AG08396 (cell line): Measurements from ENCODE around the gene AKAP6.
A peak's percentile ranks its signal among the peaks of the same experiment; 100 is the strongest.
"Not testable (repeated sequence)": the region's sequence is repeated elsewhere in the genome, so short reads cannot be mapped to it uniquely, and the experiment has no call there.

Source experiments
- DNase-seq: peaks from one replicate; pipeline ENCODE4 v3.0.0; 2012; ENCODE audit warnings: low spot score, mixed read lengths

The AKAP6 gene

DNA sequence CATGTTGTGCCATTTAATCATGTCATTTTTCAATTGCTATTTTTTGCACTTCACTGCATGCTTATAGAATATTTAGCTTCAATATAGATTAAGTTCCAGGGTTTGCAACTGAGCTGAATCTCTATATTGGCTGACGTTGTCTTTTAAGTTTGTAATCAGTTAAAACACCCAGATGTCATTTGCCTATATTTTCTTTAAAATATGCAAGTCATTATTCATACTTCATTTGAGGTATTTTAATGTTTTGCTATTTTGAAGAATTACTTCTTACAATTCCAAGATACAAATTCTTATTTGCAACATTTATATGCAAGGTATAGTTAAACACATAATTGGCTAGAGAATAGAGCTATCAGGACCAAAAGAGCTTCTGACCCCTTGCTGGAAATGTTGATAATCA, 434.6 kb downstream of the AKAP6 start:
- no peak for DNase-seq

DNA sequence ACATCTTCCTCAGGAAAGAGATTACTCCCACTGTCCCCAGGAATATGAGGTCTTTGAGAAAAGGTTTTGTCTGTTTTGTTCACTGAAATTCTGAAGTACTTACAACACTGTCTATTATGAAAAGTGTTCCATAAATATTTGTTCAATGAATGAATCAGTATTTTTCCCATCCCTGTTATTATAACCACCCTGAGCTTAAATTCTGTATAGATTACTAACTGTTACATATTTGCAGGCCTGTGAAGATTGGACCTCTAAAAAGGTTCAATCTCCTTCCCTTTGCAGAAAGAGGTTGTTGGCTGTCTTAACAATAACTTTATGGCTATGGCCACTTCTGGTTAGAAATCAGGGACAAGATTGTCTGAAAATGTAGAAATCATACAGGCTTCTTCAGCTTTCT, 435.0 kb downstream of the AKAP6 start:
- DNase-seq: no peak

DNA sequence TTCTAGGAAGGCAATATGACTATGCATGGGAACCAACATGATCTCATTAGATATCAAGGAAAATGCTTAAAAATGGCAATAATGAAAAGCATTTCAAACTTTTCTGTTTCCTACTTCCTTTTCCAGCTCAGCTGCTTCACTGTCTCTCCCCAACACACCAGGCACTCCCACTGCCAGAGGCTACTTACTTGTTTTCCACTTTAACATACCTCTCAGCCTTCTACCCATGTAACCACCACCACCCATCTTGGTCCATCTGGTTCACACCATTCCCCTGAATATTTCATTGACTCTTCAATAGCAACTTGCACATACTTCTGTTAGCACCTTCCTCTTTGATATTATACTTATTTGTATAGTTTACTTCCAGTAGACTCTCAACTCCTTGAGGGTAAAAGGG, 441.3 kb downstream of the AKAP6 start:
- DNase-seq: no peak

DNA sequence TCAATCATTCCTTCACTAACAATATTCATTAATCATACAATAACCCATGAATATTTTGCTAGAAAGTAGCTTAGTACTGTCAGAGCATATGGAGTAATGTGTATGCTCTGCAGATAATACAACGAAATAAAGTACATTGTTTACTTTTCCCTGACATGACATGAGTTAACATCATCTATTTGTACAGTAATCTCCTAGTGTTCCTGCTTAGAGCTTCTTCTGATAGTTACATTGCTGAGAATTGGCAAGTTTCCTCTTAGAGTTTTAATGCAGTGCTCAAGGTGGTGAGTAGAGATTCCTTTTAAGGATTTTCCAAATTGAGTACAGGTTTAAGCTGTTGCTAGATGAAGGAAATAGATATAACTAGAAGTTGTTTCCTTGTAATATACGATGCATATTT, 445.1 kb downstream of the AKAP6 start:
- no peak for DNase-seq

DNA sequence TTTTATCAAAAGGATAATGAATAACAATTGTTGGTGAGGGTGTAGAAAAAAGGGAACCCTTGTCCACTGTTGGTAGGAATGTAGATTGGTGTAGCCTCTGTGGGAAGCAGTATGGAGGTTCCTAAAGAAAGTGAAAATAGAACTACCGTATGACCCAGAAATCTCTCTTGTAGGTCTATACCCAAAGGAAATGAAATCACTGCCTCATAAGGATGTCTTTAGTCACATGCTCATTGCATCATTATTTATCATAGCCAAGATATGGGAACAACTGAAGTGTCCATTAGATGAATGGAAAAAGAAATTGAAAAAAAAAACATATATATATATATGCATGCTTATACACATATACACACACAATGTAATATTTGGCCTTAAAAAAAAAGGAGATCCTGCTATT, 450.7 kb downstream of the AKAP6 start:
- no peak for DNase-seq

DNA sequence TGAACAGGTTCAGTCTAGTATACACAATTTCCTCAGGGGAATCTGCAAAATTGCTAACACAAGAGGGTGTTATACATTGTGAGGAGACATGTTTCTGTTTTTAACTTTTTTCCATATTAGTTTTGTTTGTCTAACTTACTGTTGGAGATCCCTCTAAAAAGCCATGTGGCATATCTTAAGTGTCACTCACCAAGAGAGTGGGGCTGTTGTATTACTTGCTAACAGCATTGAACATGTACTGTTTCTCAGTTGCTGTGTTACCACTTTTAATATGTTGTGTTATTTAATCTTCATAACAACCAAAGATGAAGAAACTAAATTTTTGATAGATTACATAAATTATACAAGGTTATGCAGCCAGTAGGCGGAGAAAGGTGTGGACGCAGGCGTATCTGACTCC, 455.3 kb downstream of the AKAP6 start:
- no peak for DNase-seq

DNA sequence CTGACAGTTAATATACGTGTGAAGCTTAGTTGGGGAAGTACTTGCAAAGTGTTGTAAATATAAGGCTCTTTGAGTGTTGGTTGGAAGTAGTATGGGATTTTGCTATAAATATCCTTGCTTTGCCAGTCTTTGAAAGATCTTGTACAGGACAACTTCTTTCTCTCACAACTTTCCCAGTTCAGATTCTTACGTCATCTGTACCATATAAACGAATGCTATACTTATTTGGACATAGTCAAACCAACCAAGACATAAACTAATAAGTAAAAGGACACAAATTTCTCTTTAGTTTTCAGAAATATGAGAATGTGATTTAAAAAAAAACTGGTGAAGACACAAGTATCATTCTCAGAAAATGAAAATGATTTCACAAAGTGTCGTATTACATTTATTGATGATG, 456.5 kb downstream of the AKAP6 start:
- no peak for DNase-seq

DNA sequence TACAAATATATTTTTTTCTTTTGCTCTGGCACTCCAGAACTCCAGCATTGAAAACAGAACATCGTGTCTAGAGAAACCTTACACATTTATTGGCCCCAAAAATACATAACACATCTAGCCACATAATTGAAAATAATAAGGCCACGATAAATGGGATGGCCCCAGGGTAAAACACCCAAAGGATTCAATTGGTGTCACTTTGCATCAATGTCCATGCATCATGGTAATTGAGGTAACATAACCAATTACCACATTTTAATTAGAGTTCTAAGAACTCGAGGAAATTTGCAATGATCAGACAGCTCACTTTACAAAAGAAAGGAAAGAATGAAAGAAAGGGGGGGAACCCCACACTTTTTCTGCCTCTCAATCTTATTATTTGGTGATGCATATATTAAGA, 457.8 kb downstream of the AKAP6 start:
- no peak for DNase-seq

DNA sequence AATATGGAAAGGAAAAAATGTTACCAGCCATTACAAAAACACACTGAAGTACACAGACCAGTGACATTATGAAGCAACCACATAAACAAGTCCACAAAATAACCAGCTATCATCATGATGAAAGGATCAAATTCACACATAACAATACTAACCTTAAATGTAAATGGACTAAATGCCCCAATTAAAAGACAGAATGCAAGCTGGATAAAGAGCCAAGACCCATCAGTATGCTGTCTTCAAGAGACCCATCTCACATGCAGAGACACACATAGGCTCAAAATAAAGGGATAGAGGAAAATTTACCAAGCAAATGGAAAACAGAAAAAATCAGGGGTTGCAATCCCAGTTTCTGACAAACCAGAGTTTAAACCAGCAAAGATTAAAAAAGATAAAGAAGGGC, 463.9 kb downstream of the AKAP6 start:
- not testable (repeated sequence) for DNase-seq

DNA sequence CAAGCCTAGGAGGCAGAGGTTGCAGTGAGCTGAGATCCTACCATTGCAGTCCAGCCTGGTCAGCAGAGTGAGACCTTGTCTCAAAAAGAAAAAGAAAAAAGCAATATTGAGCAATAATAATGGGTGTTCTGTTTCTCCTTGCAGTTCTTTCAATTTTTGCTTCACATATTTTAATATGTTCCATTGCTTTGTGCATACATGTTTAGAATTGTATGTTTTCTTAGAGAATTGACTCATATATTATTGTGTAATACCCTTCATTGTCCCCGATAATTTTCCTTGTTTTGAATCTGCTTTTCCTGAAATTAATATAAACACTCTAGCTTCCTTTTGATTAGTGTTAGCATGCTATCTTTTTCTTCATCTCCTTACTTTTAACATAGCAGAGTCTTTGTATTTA, 471.2 kb downstream of the AKAP6 start:
- DNase-seq: no peak

DNA sequence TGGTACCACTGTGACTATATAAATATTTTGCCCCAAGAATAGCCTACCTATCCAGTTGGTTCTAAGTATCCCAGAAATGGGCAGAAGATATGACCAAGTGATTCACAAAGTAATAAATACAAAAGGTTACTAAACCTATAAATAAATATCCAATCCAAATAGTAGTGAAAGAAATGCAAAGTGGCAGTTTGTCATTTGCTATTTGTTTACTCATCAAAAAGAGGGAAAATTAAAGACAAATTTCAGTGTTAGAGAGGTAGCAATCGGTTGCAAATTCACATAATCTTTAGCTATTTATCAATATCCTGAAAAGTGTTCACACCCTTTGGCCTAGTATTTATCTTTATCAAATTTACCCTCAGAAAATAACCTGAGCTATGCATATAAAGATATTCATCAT, 473.2 kb downstream of the AKAP6 start:
- no peak for DNase-seq

DNA sequence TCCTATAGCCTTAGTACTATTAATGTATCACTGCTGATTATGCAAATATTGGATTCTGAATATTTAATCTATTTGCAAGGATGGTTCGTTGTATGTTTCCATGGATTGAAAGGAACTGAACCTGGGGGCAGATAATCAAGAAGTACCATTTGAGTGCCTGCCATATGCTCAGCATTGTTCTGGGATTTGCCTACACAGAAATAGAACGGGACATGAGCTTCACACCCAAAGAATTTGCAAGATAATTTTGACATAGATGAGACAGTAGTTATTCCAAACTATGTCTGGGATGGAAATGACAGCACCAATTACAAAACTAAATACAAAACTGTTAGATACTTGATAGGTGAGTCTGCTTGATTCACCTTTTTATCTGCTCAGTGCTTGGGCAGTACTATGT, 476.9 kb downstream of the AKAP6 start:
- no peak for DNase-seq

DNA sequence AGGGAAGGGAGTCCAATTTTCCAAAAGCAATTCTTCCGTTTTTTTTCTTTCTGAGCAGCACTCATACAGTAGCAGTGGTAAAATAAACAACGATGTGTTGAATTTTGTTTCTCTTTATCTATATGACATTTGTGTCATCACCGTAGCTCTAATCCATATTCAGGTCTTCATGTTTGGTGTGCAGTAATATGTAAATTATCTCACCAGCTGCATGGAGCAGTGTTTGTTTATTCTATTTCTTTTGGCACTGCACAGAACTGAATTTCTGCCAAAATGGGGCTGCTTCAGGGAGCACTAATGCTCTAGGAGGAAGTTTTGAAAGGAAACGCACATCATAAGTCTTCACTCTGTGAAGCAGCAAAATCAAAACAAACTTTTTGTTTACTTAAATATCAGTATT, 479.5 kb downstream of the AKAP6 start:
- no peak for DNase-seq

DNA sequence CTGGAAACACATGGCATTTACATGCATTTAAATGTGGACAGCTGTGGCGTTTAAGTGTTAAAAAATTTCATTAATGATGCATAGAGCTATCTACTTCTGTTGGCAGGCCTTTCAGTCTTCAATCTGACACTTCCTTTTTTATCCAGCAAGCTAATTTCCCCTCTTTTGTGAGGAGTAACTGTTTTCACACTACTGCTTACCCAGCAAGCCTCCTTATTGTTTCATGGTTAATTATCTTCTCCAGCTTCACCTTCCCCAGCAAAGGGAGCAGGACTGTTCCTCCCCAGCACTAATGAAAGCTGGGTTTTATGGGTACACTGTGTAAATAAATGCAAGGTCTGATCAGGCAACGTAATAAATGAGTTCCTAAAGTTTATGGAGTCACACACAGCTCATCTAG, 480.2 kb downstream of the AKAP6 start:
- no peak for DNase-seq

DNA sequence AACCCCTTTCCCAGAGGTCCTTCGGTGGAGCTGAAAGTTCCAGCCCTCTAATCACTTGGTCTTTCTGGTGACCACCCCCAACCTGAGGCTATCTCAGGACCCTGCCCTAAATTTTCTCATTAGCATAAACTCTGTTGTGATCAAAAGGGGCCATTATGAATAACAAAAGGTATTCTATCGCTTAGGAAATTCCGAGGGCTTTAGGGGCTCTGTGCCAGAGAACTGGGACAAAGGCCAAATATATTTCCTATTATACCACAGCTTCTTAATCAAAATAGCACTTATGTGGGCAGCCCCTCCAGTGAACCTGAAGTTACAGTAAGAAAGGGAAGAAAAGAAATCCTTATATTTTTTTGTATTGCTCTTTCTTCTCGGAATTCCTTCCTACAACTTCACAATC, 484.3 kb downstream of the AKAP6 start:
- no peak for DNase-seq

DNA sequence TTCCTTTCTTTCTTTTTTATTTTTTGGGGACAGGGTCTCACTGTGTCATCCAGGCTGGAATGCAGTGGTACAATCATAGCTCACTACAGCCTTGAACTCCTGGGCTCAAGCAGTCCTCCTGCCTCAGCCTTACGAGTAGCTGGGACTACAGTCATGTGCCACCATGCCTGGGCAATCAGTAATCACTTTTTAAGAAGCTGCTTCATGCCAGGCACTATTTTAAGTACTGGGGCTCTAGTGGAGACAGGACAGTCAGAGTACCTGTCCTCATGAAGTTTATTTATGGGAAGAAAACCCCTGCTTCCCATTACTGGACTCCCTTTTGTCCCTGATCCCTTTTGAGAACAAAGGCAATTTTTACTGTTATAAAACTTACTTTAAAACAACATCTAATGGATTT, 485.6 kb downstream of the AKAP6 start:
- DNase-seq: no peak

DNA sequence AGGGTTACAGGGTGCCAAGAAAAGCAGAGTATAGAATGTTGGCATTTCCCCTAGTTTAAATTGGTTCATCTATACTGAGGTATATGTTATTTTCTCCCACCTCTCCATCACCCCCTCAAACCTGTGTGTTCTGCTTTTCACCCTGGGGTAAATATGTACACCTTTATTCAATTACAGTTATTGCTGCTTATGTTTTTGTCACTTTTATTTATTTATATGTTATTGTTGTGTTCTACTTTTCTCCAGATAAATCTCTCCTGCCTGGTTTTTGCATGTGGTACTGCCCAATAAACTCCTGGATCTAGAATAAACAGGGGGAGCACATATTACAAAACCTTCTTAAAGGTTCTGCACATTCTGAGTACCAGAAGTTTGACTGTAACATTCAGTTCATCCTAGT, 487.5 kb downstream of the AKAP6 start:
- DNase-seq: no peak

DNA sequence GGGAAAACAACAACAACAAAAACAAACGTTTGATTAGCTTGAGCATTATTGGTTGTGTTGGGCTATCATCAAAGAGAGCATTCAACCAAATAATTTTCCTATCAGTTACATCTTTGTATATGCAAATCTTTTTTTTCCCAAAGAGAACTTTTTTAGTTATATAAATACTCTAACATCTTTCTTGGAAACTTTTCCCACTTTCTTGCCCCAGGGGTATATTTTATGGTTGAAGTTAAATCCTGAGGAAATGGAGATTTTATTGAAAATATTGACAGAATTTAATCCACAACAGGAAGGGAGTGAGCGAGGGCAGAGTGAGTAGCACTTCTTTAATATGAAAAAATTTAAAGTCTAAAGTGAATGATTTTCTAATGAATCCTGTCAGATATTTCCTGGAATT, 488.7 kb downstream of the AKAP6 start:
- DNase-seq: no peak

DNA sequence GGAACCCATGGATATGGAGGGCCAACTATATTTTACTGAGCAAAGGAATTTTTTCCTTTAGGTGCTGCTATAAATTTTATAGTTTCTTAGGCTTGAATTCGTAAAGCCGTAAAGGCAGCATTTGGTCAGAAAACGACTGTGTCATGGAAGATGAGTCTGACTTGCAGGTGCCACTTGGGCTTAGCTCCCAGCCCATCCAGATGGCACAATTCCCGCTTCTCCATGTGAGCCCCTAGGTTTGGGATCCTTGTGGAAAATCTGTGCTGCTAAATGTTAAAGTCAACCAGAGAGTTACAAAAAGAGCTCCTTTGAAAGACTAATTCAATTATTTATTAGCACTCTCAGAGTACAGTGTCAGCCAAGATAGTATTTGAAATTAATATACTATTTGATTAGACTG, 489.5 kb downstream of the AKAP6 start:
- no peak for DNase-seq

DNA sequence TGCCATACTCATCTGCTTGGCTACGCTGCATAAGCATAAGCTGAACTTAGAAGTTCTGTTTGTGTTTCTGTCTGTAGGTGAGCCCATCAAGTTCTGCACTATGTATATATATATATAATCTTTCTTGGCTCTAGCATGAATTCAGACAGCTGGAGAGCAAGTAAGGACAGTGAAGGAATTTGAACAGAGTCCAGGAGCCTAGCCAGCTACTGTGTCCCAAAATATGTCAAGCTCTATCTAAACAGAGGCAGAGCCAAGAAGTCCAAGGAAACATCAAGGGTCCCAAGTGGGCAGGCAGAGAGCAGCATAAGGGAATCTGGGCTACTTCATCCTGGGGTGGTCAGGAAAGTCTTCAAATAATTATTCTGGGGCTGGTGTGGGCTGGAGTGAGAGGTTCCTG, 491.1 kb downstream of the AKAP6 start:
- DNase-seq: no peak

DNA sequence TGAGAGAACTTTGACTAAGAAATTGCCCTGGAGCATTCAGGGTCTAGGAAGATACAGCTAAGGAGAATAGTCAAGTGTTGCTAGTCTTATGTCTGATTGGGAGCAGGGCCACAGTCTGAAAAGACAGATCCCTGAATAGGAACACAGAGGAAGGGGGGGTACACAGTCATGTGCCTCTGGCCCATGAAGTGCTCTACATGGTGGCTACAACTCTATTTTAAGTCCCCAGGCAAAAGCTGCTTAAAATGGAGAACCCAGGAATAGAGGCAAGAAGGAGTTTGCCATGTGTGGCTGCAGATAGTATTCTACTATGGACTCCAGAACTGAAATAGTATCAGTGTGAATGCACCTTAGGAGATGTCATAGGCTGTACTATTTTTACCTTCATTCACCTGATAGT, 491.6 kb downstream of the AKAP6 start:
- DNase-seq: no peak

DNA sequence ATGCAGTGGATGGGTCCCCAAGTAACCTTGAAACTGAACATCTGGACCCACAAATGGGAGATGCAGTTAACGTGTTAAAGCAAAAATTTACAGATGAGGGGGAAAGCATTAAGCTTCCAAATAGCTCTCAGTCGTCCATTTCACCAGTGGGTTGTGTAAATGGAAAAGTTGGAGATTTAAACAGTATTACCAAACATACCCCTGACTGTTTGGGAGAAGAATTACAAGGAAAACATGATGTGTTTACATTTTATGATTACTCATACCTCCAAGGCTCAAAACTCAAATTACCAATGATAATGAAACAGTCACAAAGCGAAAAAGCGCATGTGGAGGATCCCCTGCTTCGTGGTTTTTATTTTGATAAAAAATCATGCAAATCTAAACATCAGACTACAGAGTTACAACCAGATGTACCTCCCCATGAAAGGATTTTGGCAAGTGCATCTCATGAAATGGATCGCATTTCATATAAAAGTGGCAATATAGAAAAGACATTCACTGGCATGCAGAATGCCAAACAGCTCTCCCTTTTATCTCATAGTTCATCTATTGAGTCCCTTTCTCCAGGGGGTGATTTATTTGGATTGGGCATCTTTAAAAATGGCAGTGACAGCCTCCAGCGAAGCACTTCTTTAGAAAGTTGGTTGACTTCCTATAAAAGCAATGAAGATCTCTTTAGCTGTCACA, 493.0 kb downstream of the AKAP6 start:
- DNase-seq: peak; percentile 8

DNA sequence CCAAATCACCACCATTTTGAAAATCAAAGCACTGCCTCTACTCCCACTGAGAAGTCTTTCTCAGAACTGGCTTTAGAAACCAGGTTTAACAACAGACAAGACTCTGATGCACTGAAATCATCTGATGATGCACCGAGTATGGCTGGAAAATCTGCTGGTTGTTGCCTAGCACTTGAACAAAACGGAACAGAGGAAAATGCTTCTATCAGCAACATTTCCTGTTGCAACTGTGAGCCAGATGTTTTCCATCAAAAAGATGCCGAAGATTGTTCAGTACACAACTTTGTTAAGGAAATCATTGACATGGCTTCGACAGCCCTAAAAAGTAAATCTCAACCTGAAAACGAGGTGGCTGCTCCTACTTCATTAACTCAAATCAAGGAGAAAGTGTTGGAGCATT, 494.6 kb downstream of the AKAP6 start:
- no peak for DNase-seq

DNA sequence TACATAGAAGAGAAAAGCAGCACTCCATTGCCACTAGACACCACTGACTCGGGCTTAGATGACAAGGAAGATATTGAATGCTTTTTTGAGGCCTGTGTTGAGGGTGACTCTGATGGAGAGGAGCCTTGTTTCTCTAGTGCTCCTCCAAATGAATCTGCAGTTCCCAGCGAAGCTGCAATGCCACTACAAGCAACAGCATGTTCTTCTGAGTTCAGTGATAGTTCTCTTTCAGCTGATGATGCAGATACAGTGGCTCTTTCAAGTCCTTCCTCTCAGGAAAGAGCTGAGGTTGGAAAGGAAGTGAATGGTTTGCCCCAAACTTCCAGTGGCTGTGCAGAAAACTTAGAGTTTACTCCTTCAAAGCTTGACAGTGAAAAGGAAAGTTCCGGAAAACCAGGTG, 495.1 kb downstream of the AKAP6 start:
- DNase-seq: no peak

DNA sequence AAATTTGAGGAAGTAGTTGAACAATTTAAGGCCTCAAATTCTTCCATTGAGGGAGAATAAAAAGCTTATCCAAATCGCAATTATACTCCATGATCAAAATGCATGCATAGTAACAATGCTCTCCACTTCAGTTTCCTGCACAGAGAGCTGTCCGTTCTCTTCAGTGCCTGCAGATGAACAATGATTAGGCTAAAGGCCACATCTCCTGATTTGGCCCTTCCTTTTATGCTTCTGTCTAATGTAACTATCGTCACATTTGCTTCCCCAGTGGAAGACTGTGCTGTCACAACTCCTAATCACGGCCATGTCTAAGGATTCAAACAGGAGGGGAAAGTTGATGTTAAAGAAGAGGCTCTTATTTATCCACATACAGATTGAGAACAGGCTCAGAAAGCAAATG, 496.0 kb downstream of the AKAP6 start:
- DNase-seq: no peak
